Chondrocyte (in vitro differentiated cells): ENCODE data around the gene CELF5. TPM values are rescaled to one million over a fixed set of nuclear protein-coding genes. Genes with fewer than 3 reads are reported as not detected.

Experiments used
- DNase-seq: peaks from one replicate; pipeline ENCODE4 v3.0.0; 2021; ENCODE audit warnings: mixed read lengths, low spot score
- H3K27ac Mint-ChIP-seq: one replicate; pipeline ENCODE4 v1.8.0; 2021; ENCODE audit warnings: mild to moderate bottlenecking, moderate library complexity, mixed read lengths; ENCODE audit not compliant: unreplicated experiment
- H3K27me3 Mint-ChIP-seq: 2 replicates; pipeline ENCODE4 v1.8.0; 2021; ENCODE audit warnings: low read depth, mixed read lengths
- H3K36me3 Mint-ChIP-seq: 2 replicates; pipeline ENCODE4 v1.8.0; 2021; ENCODE audit warnings: low read depth, mixed read lengths
- H3K4me1 Mint-ChIP-seq: 2 replicates; pipeline ENCODE4 v1.8.0; 2021; ENCODE audit warnings: low read depth, mild to moderate bottlenecking, mixed read lengths
- H3K4me3 Mint-ChIP-seq: one replicate; pipeline ENCODE4 v1.8.0; 2021; ENCODE audit warnings: mild to moderate bottlenecking, moderate library complexity, mixed read lengths; ENCODE audit not compliant: unreplicated experiment
- H3K9me3 Mint-ChIP-seq: 2 replicates; pipeline ENCODE4 v1.8.0; 2021; ENCODE audit warnings: low read depth, mixed read lengths
- total RNA-seq: library from RNA; stranded (reverse); gene quantifications from 3 replicates; pipeline ENCODE4 v1.2.1, GENCODE V29; 2021
- TF ChIP-seq, protein P1 (sequence below): fragments of 200-600 bp; sonication (generic); IDR thresholded peaks from 2 replicates; pipeline ENCODE4 v1.5.0; 2021; ENCODE audit warnings: antibody characterized with exemption, mild to moderate bottlenecking, moderate library complexity

CELF5 gene
- total RNA-seq, 1 donor from 2014 or later = 0.22 TPM

- H3K4me1 Mint-ChIP-seq = peaks cover 3% of the 10 kb centered on the region
- no peaks in the 10 kb centered on the region for H3K9me3 Mint-ChIP-seq
- no peaks in the 10 kb centered on the region for H3K36me3 Mint-ChIP-seq
- no peaks in the 10 kb centered on the region for H3K27me3 Mint-ChIP-seq
- no peak overlapping the region for H3K4me3 Mint-ChIP-seq
- TF ChIP-seq, protein P1, sequence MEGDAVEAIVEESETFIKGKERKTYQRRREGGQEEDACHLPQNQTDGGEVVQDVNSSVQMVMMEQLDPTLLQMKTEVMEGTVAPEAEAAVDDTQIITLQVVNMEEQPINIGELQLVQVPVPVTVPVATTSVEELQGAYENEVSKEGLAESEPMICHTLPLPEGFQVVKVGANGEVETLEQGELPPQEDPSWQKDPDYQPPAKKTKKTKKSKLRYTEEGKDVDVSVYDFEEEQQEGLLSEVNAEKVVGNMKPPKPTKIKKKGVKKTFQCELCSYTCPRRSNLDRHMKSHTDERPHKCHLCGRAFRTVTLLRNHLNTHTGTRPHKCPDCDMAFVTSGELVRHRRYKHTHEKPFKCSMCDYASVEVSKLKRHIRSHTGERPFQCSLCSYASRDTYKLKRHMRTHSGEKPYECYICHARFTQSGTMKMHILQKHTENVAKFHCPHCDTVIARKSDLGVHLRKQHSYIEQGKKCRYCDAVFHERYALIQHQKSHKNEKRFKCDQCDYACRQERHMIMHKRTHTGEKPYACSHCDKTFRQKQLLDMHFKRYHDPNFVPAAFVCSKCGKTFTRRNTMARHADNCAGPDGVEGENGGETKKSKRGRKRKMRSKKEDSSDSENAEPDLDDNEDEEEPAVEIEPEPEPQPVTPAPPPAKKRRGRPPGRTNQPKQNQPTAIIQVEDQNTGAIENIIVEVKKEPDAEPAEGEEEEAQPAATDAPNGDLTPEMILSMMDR = no peak
- H3K27ac Mint-ChIP-seq = no peak overlapping the region
- peak; percentile 88 for DNase-seq
Observed at GRCh38 chr19:3178973-3179738, 45.3 kb upstream of the CELF5 start.

- H3K4me1 Mint-ChIP-seq = peaks cover 3% of the 10 kb centered on the region
Observed at GRCh38 chr19:3179739-3180293, 44.6 kb upstream of the CELF5 start.

GRCh38 chr19:3183721-3184641 is 40.5 kb upstream of the CELF5 start:
- TF ChIP-seq, protein P1 = no peak
- Mint-ChIP-seq H3K9me3 (no peaks in the 10 kb centered on the region), H3K4me1 (peaks cover 21% of the 10 kb centered on the region), H3K27me3 (no peaks in the 10 kb centered on the region), H3K36me3 (no peaks in the 10 kb centered on the region), H3K27ac (no peak overlapping the region), H3K4me3 (no peak overlapping the region)
- DNase-seq = no peak

More at GRCh38 chr19:3179739-3180293, 44.6 kb upstream of the CELF5 start:
- TF ChIP-seq, protein P1 = no peak
- no peak overlapping the region for H3K27ac Mint-ChIP-seq
- peak; percentile 79 for DNase-seq
- H3K4me3 Mint-ChIP-seq = no peak overlapping the region
- no peaks in the 10 kb centered on the region for H3K27me3 Mint-ChIP-seq
- no peaks in the 10 kb centered on the region for H3K9me3 Mint-ChIP-seq
- no peaks in the 10 kb centered on the region for H3K36me3 Mint-ChIP-seq

DNA sequence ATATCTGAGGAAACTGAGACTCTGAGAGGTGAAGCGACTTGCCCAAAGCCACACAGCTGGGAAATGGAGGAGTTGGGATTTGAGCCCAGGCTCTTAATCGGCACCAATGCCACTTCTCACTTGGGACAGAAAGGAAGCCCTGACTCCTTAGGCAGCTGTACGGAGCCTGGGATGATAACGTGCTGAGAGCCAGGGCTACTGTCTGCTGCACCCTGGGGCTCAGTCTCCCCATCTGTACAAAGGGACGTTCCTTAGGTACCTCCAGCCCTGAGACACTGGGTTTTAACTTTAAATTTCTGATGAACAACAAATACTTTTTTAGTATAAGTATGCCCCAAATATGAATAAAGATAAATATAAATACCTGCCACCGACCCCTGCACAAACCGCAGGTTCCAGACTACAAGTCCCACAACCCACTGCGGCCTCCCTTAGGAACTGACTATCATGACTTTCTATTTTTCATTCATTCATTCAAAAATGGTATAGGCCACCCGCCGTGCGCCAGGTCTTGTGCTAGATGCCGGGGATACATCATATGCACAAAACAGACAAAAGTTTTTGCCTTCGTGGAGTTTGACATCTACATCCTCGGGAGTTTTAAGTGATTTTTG is 39.5 kb upstream of the CELF5 start:
- peak; percentile 48 for DNase-seq
- H3K36me3 Mint-ChIP-seq = no peaks in the 10 kb centered on the region
- H3K4me3 Mint-ChIP-seq = peak overlapping the region; percentile 93

More for the DNA sequence above, 39.5 kb upstream of the CELF5 start:
- Mint-ChIP-seq H3K9me3 (no peaks in the 10 kb centered on the region), H3K27me3 (no peaks in the 10 kb centered on the region), H3K4me1 (peaks cover 21% of the 10 kb centered on the region), H3K27ac (peak overlapping the region; percentile 88)
- TF ChIP-seq, protein P1 = no peak
